DOHH2 (cell line): ENCODE data around the gene PRKN.

Experiments
- EZH2phosphoT487 ChIP-seq: fragments of 200-600 bp; sonication (generic); IDR thresholded peaks from 2 replicates; pipeline ENCODE4 v1.6.1; 2017; ENCODE audit warnings: borderline replicate concordance, mild to moderate bottlenecking, antibody characterized with exemption, low read length, moderate library complexity, mixed read lengths
- TF ChIP-seq, protein P1 (sequence below): fragments of 200-600 bp; sonication (generic); IDR thresholded peaks from one replicate; pipeline ENCODE4 v1.5.1; 2014; ENCODE audit warnings: antibody characterized with exemption, mild to moderate bottlenecking, low read depth, low read length; ENCODE audit not compliant: poor library complexity, severe bottlenecking

DNA sequence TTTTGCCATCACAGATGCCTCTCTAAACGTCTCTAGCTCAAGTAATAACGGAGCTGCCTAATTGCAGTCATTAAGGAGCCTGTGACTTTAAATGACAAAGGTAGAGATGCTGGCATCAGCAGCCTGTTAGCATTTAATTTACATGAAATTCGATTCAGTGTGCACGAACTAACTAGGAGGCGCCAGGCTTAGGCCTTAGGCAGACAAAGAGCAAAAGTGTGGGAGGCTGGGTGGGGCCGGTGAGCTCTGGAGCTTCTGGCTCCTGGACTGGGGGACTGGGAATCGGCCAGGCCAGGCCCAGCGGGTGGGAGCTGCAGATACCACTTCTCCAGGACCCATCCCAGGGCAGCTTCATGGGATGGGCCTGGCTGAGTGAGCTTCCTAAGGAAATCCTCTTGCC is 1283.7 kb downstream of the PRKN start:
- TF ChIP-seq, protein P1, sequence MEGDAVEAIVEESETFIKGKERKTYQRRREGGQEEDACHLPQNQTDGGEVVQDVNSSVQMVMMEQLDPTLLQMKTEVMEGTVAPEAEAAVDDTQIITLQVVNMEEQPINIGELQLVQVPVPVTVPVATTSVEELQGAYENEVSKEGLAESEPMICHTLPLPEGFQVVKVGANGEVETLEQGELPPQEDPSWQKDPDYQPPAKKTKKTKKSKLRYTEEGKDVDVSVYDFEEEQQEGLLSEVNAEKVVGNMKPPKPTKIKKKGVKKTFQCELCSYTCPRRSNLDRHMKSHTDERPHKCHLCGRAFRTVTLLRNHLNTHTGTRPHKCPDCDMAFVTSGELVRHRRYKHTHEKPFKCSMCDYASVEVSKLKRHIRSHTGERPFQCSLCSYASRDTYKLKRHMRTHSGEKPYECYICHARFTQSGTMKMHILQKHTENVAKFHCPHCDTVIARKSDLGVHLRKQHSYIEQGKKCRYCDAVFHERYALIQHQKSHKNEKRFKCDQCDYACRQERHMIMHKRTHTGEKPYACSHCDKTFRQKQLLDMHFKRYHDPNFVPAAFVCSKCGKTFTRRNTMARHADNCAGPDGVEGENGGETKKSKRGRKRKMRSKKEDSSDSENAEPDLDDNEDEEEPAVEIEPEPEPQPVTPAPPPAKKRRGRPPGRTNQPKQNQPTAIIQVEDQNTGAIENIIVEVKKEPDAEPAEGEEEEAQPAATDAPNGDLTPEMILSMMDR: no peak
- TF ChIP-seq EZH2phosphoT487: no peak
